GM13976 (cell line): ENCODE data around the gene MEMO1.

ENCODE experiments used
- DNase-seq: peaks from one replicate; pipeline ENCODE4 v3.0.0; 2012; ENCODE audit warnings: low spot score
- CTCF ChIP-seq: IDR thresholded peaks from 2 replicates; pipeline ENCODE4 v1.5.1; 2012; ENCODE audit warnings: borderline replicate concordance, mild to moderate bottlenecking; ENCODE audit not compliant: insufficient read depth; ENCODE audit errors: extremely low read depth, missing control alignments, control extremely low read depth
- in situ Hi-C: fragments of 300-500 bp; cut with MboI; formaldehyde crosslinking; loops from one replicate; pipeline ENCODE4 v1.12.0; 2022; ENCODE audit warnings: low sequenced_read_pairs, mixed read lengths, inconsistent platforms; ENCODE audit not compliant: unreplicated experiment

The MEMO1 gene

GRCh38 chr2:31931916-31932315, 78.9 kb downstream of the MEMO1 start:
- in situ Hi-C loops = no loop called here
- no peak for TF ChIP-seq CTCF
- no peak for DNase-seq

GRCh38 chr2:31925517-31925916, 85.3 kb downstream of the MEMO1 start:
- in situ Hi-C loops = no loop called here

DNA sequence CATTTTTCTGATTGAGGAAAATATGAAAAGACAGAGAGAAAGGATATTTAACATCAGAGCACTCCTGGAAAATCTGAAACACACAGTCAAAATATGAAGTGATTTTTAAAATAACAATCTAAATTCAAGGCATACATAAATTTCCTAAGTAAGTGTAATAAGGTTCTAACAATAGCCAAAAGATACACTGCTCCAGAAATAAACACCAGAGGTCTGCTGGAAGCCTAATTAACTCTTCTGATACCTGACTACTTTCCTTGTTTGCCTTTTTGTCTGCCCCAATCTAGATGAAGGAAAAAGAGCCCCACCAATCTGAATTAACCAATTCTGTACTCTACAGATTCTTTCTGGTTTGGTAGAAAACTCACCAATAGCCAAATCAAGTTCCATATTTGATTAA, 87.1 kb downstream of the MEMO1 start:
- TF ChIP-seq CTCF = no peak
- DNase-seq = no peak
- in situ Hi-C loops = no loop called here

More at GRCh38 chr2:31925517-31925916, 85.3 kb downstream of the MEMO1 start:
- DNase-seq = no peak
- TF ChIP-seq CTCF = no peak

DNA sequence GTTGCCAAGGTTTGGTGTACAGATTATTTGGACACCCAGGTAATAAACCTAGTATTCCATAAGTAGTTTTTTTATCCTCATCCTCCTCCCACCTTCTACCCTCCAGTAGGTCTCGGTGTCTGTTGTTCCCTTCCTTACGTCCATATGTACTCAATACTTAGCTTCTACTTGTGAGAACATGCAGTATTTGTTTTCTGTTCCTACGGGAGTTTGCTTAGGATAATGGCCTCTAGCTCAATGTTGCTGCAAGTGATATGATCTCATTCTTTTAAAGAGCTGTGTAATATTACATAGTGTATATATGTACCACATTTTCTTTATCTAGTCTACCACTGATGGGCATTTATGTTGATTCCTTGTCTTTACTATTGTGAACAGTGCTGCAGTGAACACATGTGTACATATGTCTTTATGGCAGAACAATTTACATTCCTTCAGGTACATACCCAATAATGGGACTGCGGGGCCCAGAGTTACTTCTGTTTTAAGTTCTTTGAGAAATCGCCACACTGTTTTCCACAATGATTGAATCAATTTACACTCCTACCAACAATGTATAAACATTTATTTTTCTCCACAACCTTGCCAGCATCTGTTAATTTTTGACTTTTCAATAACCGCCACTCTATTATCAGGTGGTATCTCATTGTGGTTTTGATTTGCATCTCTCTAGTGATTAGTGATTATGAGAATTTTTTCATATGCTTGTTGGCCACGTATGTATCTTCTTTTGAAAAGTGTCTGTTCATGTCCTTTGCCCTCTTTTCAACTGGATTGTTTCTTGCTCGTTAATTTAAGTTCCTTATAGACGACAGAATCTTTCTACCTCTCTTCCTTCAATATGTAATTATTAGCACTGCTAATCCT, 88.0 kb downstream of the MEMO1 start:
- no peak for DNase-seq
- in situ Hi-C loops = no loop called here
- no peak for TF ChIP-seq CTCF

DNA sequence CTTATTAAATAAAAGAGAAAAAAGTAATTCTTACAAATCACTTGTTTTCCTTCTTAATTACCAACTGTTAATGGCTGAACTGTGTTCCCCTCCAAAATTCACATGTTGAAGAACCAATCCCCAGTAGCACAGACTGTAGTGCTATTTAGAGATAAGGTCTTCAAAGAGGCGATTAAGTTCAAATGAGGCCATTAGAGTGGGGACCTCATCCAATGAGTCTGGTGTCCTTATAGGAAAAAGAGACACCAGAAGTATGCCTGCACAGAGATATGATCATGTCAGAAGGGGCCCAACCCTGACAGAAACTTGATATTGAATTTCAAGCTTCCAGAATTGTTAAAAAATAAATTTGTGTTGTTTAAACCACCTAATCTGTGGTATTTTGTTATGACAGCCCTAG, 89.8 kb downstream of the MEMO1 start:
- TF ChIP-seq CTCF = no peak
- in situ Hi-C loops = no loop called here
- no peak for DNase-seq

GRCh38 chr2:31919499-31919898, 91.3 kb downstream of the MEMO1 start:
- no peak for DNase-seq
- no peak for TF ChIP-seq CTCF
- in situ Hi-C loops = no loop called here
